Fibroblast of the conjunctiva (primary cell): ENCODE data around the gene FAM184A.

Experiments
- DNase-seq: peaks from one replicate; pipeline ENCODE4 v3.0.0-alpha.2; 2010; ENCODE audit warnings: low read depth

Gene FAM184A

DNA sequence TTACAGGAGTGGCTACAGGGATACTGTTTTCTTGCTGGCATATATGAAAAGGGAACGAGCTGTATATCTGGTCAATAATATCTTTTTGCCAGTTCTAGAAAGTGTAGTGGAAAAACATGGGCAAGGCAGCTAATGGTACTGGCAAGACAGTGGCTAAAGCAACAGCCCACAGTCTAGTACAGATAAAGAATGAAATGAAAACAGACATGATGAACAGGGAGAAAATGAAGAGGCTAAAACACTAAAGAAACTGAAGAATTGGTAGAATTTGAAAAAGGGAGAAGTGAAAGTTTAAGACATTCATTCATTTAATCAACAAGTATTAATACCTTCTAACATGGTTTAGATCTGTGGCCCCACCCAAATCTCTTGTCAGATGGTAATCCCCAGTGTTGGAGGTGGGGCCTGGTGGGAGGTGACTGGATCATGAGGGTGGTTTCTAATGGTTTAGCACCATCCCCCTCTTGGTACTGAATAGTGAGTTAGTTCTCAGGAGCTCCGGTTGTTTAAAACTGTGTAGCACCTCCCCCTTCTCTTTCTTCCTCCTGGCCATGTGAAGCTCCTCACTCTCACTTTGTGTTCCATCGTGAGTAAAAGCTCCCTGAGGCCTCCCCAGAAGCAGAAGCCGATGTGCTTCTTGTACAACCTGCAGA, 18.1 kb downstream of the FAM184A start:
- DNase-seq = no peak

DNA sequence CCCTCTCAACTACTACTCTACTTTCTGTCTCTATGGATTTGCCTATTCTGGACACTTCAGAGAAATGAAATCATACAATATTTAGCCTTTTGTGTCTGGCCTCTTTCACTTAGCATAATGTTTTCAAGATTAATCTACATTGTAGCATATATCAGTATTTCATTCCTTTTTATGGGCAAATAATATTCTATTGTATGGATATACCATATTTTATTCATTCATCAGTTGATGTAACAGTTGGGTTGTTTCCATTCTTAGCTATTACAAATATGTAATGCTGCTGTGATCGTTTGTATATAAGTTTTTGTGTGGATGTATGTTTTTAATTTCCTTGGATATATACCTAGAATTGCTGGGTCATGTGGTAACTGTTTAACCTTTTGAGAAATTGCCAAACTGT, 23.4 kb downstream of the FAM184A start:
- DNase-seq = no peak

- no peak for DNase-seq
Observed at GRCh38 chr6:119052987-119053386, 25.5 kb downstream of the FAM184A start.

GRCh38 chr6:119052292-119052889, 26.1 kb downstream of the FAM184A start:
- no peak for DNase-seq

DNA sequence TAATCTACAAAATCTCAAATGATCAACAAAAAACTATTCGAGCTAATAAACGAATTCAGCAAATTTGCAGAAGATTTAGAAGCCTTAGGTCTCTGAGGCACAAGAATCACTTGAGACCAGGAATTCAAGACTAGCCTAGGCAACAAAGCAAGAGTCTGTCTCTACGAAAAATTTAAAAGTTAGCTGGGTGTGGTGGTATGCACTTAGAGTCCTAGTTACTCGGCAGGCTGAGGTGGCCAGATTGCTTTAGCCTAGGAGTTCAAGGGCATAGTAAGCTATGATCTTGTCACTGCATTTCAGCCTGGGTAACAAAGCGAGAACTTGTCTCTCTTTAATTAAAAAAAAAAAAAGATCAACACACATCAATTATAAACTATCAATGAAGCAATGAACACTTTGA, 34.2 kb downstream of the FAM184A start:
- DNase-seq = no peak

DNA sequence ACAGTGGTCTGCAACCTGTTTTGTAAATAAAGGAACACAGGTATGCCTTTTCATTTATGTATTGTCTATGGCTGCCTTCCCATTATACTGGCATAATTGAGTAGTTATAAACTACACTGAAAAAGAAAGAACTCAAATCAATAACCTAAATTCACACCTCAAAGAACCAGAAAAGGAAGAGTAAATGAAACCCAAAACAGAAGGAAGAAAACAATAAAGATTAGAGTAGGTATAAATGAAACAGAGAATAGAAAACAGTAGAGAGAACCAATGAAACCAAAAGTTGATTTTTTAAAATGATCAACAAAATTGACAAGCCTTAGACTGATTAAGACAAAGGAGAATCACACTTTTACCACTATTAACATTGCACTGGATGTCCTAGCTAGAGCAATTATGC, 34.7 kb downstream of the FAM184A start:
- no peak for DNase-seq

GRCh38 chr6:119043265-119043664, 35.2 kb downstream of the FAM184A start:
- DNase-seq = no peak

DNA sequence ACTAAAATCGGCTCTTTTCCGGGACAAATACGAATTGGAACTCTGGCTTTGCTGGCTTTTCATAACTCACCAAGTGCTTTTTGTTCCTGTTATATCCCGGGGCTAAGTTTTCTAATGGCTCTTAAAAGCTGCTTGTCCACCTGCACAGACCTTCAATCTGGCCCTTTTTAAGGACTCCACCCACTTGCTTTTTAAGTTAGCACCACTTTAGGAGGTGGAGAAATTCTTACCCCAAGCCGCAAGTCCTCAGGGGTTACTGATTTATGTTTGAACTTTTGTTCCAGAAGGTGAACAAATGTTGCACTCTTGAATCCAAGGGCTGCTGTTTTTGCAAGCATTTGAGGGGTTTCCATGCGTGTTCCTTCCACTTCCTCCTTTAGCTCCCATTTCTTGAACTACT, 37.8 kb downstream of the FAM184A start:
- no peak for DNase-seq

DNA sequence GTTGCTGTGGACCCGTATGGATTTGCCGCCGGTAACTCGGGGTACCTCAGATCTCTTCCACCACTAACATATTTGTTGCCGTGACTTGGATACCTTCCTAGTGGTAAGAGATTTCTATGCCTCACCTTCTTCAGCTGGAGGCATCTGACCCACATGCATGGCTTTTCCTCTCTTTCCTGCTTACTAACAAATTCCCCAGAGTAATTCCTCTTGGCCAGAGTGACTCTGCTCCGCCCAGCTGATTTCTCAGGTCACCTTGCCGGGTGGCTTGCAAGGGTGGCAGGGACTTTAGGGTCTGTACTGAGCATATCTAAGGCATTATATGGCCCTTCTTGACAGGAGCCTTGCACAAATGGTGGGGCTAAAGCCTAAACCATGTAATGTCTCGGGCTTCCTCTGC, 38.2 kb downstream of the FAM184A start:
- DNase-seq = no peak

- DNase-seq = no peak
Observed at GRCh38 chr6:119037941-119038623, 40.4 kb downstream of the FAM184A start.

GRCh38 chr6:119037264-119037663, 41.2 kb downstream of the FAM184A start:
- DNase-seq = no peak

- DNase-seq = no peak
Observed at GRCh38 chr6:119036081-119036480, 42.4 kb downstream of the FAM184A start.

- no peak for DNase-seq
Observed at GRCh38 chr6:119035459-119035858, 43.0 kb downstream of the FAM184A start.

- no peak for DNase-seq
Observed at GRCh38 chr6:119034827-119035458, 43.5 kb downstream of the FAM184A start.

- DNase-seq = no peak
Observed at GRCh38 chr6:119032428-119032827, 46.0 kb downstream of the FAM184A start.

DNA sequence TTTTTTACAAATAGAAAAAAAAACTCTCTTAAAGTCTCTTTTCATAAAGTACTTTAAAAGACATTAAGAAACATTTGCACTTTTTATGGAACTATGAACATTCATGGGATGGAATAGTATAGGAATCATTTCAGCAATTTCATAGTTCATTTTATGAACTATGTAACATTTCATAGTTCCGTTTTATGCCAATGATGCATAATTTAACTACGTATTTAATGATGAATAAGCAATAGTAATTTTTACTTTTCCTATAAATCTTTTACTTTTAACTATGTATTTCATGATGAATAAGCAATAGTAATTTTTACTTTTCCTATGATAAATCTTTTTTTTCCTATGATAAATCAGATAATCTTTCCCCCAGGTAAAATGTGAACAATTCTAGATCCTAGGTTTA, 47.7 kb downstream of the FAM184A start:
- DNase-seq = no peak

DNA sequence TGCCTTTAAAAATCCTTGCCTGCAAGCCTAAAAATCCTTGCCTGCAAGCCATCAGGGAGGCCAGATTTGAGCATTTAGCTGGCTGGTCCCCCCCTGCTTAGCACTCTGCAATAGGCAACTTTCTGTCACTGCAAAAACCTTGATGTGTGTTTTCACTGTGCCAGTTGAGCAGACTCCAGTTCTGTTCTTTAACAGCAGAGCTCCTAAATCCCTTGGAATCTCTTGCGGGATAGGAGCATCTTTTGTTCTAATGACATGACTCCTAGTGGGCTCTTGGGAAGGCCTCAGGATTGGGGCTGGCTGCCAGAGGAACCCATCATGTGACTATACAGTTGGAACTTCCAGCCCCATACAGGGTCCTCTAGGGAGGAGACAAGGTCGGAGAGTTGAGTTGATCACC, 50.4 kb downstream of the FAM184A start:
- no peak for DNase-seq

GRCh38 chr6:119027465-119027864, 51.0 kb downstream of the FAM184A start:
- DNase-seq = no peak

- no peak for DNase-seq
Observed at GRCh38 chr6:119026822-119027221, 51.6 kb downstream of the FAM184A start.

DNA sequence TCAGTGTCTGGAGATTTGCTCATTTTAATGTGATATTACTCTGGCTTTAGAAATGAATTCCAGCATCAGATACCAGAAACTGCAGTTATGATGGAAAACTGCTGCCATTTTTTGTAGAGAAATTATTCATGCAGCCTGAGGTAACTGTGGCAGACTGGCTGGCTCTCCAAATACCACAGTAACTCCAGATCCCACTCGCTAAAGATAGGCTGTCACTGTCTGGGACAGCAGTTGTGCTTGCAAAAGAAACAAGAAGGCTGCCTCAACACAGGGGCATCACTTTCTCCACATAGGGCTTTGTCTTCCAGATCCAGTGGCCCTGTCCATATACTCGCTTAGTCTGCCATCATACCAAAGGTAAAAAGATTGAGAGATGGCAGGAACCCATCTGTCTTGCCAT, 52.7 kb downstream of the FAM184A start:
- no peak for DNase-seq

DNA sequence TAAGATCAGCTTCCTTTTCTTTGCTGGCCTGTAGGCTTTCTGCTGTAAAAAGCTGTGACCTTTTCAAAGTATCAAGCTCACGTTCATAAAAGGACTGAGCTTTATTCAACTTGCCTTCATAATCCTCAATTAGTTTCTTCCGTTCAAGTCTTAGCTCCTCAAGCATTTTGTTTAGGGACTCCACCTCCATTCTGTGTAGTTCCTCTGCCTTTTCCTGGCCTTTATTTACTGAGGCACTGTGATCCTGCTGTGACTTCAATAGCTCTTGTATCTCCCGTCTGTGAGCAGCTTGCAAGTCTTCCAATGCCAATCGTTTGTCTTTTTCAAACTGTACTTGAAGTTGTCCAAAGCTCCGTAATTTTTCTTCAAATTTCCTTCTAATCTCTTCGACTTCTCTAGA, 54.4 kb downstream of the FAM184A start:
- DNase-seq = no peak

GRCh38 chr6:119022796-119023195, 55.7 kb downstream of the FAM184A start:
- no peak for DNase-seq
